GM19438 (cell line): ENCODE measurements around the gene KPTN.

Experiments used
- ATAC-seq: cut with Tn5 transposase; IDR thresholded peaks from one replicate; pipeline ENCODE4 v1.9.1; 2021; ENCODE audit warnings: low read depth; ENCODE audit not compliant: unreplicated experiment

KPTN gene

DNA sequence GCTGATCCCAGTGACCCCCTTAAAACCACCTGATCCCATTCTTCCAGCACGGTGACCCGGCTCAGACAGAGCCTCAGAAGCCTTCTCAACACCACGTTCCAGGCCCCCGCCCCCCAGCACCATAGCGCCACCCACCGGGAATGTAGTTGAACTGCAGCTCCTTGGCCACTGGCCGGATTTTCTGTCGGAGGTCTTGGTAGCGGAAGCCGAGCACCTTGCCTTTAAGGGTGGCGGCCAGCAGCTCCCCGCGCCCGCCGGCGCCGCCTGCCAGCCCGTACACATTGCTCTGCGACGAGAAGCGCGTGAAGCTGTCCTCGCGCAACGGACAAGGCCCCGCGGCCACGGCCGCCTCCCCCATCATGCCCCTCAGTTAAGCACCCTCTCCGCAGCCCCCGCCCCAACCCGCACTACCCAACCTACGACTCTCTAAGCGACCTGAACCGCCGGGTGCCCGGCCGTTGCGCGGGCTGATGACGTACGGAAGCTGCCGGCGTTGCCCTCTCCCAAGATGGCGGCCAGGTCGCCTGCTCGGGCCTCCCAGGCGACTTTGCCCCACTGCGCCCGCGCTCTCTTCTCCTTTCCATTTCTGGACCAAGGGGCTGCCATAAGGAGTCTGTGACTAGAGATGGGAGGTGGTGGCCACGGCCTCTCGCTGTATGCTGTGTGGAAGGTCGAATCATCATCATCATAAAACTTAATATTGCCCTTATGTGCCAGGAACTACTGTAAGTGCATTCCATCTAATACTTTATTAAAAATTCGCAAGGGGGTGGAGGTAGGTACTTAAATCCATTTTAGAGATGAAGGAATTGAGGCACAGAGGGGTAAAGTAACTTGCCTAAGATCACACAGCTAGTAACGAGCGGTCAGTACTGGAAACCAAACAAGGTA, at the start of gene KPTN:
Gene KPTN, minus strand, starts transcription at position 420 of the 891 bp plus-strand sequence. Its CDS starts 59 bp downstream, at position 361.
- ATAC-seq: peak; percentile 53

DNA sequence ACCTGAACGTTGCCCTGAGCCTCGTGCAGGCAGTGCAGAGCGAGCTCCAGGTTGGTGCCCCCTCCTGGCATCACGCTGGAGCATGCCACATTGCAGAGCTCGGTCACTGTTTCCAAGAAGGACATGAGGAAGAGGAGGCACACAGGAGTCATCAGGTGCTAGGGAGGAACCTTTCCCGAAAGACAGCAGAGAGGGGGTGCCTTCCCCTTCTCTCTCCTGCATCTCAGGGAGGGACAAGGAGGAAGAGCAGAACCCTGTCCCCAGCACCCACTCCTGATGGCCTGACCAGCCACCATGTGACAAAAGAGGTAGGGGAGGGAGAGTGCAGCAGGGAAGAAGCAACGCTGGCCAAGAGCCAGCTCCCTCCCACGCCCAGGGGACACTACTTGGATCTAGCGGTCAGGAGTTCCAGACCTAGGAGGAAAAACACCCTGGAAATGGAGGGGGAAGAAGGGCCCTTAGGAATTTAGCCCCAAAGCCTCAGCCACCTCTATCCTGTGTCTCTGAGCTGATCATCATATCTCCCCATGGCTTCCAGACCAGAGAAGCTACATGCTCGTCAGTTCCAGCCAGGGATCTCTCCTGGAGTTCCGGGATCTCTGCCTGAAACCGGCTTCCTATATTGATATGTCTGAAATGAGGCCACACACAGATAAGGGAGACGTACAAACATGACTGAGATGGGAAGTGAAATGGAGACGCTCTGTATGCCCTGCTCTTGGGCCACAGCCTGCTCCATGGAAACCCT, 47.8 kb upstream of the KPTN start:
- ATAC-seq: no peak

DNA sequence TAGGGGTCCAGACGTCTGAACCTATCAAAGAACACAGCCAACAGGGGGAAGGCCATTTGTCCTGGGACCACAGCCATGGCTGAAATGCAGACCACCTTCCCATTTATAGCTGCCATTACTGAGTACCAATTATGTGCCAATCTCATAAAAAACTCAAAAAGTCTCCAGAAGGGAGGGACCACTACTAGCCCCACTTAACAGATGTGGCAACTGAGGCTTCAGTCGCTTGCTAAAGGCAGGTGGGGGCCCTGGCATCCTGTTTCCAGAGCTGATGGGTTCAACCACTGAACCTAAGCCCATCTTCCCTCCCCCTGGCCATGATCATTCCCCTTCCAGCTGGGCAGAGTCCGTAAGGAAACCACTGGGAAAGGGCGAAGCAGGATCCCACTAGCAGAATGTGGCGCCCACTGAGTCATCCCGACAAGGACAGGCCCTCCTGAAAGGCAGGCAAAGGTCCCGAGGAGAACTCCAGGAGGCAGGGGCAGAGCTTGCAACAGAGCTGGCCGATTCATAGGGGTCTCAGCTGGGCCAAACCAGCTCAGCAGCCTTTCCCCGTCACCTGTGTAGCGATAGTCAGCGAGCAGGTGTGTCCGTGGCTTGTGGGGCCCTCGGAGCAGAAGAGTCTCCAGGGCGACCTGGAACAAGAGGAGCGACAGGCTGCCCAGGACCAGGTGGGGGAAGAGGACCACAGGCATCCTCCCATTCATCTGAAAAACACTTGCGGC, 45.2 kb upstream of the KPTN start:
- no peak for ATAC-seq

DNA sequence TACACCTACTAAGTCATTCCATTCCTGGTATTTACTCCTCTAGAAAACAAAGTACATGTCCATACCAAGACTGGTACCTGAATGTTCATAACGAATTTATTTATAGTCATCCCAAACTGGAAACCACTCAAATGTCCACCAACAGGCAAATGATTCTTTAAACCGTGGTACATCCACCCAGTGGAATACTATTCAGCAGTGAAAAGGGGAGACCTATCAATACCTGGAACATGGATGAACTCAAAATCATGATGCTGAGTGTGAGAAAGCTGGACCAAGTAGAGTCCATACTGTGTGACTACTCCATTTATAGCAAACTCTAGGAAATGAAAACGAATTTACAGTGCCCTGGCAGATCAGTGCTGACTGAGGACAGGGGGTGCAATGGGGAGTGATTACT, 42.8 kb upstream of the KPTN start:
- no peak for ATAC-seq

GRCh38 chr19:47523473-47523872, 39.5 kb upstream of the KPTN start:
- ATAC-seq: no peak

DNA sequence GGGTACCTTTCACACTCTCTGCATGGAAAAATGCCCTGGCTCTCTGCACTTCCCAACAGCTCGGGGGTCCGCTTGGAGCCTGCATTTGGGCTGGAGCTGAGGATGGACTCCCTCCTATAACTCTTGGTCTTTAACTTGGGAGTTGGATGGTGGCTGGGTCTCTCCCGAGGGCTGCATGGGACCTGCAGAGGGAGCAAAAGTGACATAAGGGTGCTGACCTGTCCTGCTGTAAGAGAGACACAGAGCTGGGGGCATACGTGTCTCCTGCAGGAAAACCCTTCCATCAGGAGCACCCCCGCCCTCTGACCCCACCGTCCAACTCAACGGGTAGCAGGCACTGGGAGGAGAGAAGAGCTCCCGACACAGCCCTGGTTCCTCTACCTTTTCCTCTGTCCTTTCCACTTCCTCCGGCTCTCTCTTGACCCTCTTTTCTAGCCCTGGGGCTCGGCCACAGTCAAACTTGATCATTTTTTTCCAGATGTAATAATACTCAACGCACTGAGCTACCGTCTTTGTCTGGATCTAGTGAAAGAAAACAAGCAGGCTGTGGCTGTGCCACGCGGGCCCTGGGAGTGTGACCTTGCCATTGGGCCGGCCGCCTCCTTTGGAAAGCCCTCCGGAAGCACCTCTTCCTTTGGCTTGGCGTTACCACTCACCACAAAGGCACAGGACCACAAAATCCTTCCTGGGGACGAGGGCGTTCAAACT, 37.6 kb upstream of the KPTN start:
- ATAC-seq: no peak

DNA sequence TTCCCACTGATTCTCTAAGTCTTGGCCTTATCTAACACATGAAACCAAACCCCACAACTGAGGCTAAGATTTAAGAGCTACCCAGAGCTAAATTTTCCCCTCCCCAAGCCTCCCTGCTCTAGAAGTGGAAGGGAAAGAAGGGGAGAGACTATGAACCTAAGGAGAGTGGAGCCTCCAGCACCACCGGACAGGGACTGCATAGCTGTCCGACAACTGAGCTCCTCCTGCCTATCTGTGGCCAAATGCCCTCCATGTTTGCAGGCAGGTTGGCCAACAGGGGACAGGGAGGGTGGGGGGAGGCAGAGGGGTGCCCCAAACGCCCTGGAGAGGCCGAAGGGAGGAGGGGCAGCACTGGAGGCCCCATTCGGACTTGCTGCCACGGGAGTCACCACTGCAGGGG, 36.8 kb upstream of the KPTN start:
- ATAC-seq: no peak

DNA sequence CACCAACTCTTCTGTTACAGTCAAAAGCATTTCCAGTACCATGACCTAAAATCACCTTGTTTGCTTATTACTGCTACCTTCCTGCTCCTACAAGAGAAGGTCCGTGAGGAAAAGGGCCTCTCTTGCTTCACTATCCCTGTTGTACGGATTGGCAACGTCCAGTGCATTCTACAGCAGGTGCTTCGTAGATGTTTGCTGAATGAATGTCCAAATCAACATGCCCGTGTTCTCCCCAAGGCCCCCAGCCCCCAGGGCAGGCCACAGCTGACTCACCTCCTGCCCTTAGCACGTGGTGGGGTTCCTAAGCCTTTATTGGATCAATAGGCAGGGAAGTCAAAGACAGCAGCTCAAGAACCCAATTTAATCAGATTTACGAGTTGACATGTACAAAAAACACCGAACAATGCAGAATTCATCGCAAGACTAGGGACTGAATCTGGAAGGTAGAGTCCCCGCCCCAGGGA, 36.4 kb upstream of the KPTN start:
- ATAC-seq: no peak

GRCh38 chr19:47518854-47519253, 34.8 kb upstream of the KPTN start:
- no peak for ATAC-seq

DNA sequence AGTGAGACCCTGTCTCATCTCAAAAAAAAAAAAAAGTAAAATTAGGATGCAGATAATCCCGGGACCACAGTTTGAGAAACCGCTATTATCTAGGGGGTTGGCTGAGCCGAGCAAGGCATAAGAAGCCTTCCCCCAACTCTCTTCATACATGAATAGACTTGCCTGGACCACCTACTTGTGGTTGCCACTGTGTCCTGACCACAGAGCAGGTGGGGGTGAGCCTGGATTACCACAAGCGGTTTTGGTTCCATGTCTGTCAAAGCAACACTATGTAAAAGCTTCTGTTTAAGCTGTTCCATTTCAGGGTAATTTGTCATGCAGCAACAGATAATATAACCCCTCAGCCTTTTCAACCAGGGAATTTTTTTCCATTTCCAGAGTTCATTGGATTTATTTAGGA, 34.1 kb upstream of the KPTN start:
- ATAC-seq: no peak

DNA sequence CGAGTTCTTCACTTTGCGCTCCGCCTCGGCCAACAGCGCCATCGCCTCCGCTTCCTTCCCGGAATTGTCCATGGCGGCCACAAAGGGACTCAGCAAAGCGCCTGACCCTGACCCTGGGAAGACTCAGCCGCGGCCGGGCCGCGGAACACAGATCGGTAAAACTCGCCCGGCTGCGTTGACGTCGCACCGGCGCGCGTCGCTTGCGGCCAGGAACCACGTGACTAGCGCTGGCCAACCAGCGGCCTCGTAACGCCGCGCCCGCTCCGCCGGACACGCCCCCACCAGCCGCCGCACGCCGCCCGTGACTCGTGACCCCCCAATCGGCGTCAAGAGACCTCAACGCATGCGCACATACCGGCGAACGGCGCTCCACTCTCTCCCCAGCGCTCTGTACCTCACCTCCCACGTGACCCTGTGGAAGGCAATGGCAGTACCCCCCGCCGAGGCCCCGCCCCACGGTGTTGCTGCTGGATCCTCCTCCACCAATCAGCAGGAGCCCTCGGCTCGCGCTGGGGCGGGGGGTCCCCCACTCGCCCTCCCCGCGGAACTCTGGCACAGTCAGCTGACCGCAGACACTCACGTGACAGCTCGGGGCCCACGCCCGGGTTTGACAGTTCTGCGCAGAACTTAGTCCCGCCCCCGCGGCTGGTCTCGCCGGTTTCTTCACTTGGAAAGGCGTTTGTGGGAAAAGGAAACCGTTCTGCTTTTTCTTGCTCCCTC, 31.0 kb upstream of the KPTN start, which contains the start of gene NAPA:
Gene NAPA, minus strand, starts transcription at position 195 of the 720 bp plus-strand sequence. Its CDS starts 123 bp downstream, at position 72.
- ATAC-seq: peak; percentile 83

DNA sequence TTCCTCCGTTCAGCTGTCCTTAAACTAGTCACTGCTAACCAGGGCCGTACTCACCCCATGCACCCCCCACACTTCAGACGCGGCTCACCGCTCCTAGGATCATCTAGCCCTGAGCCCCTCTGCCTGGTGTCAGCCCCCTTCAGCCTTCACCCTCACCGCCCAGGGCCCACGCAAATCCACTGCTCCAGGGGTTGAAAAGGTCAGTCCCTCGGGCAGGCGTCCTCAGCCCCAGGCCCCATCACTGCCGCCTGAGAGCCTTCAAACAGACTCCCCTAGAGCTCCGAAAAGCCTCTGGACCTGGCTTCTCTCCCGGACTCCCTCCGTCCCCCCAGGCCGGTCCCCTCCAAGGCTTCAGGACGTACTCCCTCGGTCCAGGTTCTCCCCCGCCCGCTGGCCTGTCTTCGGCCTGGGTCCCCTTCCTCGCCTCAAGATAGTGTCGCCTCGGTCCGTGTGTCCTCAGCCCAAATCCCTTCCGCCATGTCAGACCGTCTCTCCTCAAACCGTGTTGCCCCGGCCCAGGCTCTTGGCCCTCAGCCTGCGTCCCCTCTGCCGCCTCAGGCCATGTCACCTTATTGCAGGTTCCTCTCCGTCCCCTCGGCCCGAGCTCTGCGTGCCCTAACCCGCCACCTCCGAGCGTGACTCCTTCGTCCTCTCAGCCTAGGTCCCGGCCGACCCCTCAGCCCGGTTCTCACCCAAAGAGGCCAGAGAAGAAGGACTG, 30.3 kb upstream of the KPTN start:
- no peak for ATAC-seq

GRCh38 chr19:47512948-47513319, 28.9 kb upstream of the KPTN start:
- no peak for ATAC-seq

GRCh38 chr19:47512183-47512947, 28.3 kb upstream of the KPTN start:
- no peak for ATAC-seq

DNA sequence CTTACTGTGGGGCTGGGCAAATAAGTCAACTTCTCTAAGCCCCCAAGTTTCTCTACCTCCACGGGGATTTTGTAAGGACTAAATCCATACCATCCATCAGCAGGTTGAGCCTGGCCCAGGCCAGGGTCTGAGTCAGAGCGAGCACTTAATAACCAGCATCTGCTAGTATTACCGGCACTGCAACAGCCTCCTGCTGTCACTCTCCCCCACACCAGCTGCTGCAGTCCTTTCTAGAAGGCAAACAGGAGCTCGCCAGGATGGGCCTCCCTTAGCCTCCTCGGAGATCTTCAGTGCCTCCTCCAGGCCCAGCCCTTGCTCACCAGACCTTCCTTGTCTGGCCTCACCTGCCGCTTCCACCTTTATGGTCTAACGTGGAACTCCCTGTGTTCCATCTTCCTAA, 27.7 kb upstream of the KPTN start:
- no peak for ATAC-seq

GRCh38 chr19:47511128-47511517, 27.1 kb upstream of the KPTN start:
- ATAC-seq: no peak

DNA sequence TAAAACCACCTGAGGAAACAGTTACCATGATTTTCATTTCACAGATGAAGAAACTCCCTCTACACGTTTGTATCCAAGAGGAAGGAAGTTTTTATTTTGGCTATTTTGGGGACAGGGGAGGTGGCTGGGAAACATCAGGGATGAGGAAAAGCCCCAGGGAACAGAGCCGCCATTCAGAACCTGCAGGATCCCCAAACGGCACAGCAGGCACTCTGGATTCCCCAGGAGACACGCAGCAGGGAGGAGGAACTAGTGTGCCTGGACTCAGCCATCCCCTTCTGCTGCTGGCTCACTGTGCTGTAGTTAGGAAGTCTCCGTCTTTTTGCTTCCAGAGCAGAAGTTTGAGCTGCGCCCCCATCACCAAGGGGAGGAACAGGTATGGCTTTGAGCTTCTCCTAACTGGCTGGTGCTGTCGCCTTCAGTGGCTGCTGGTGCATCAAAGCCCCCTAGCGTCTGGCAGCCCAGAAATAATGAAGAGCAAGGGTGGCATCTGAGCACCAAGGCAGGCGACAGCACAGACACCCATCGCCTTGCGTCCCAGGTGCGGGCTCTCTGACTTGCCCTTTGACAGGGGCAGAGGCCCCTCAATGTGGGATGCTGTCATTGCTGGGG, 26.6 kb upstream of the KPTN start:
- no peak for ATAC-seq

DNA sequence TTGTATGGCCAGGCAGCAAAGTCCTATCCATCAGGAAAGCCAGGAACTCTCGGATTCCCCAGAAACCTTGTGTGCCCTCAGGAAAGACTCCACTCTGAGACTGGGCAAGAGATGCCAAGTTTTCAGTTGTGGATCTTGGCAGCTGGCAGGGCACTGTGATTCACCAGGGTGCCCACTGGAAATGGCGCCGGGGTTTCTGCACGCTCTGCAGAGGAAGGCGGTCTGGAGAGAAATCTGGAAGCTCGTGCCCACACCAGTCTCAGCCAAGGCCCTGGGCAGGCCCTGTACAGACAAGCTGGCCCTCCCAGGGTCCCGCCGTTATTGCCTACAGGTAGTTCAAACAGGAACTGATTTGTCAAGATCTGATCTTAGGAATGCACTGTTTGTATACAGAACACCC, 26.0 kb upstream of the KPTN start:
- ATAC-seq: no peak
